DOHH2 (cell line): ENCODE measurements around the gene SCYL3.
A peak's percentile ranks its signal among the peaks of the same experiment; 100 is the strongest.

Source experiments
- H3F3A ChIP-seq: fragments of 200-600 bp; sonication (generic), shearing (Covaris generic); 2 replicates; pipeline ENCODE4 v1.6.0; 2016; ENCODE audit warnings: antibody characterized with exemption, mild to moderate bottlenecking; ENCODE audit not compliant: control insufficient read depth, insufficient read depth
- H3K27ac ChIP-seq: fragments of 200-600 bp; sonication (generic); 2 replicates; pipeline ENCODE4 v1.5.1; 2014; ENCODE audit warnings: low read depth, mild to moderate bottlenecking, low read length, moderate library complexity
- H3K27me3 ChIP-seq: fragments of 200-600 bp; sonication (generic); 2 replicates; pipeline ENCODE4 v1.6.1; 2014; ENCODE audit warnings: mild to moderate bottlenecking, low read length, mixed read lengths; ENCODE audit not compliant: control insufficient read depth
- H3K36me3 ChIP-seq: fragments of 200-600 bp; sonication (generic); 2 replicates; pipeline ENCODE4 v1.6.1; 2014; ENCODE audit warnings: mild to moderate bottlenecking, low read length, moderate library complexity, mixed read lengths; ENCODE audit not compliant: control insufficient read depth
- H3K4me1 ChIP-seq: fragments of 200-600 bp; sonication (generic); 2 replicates; pipeline ENCODE4 v1.6.1; 2014; ENCODE audit warnings: mild to moderate bottlenecking, low read length, mixed read lengths; ENCODE audit not compliant: control insufficient read depth
- H3K4me2 ChIP-seq: fragments of 200-600 bp; sonication (generic); 2 replicates; pipeline ENCODE4 v1.6.0; 2014; ENCODE audit warnings: mild to moderate bottlenecking, low read length, moderate library complexity
- H3K4me3 ChIP-seq: fragments of 200-600 bp; sonication (generic); 2 replicates; pipeline ENCODE4 v1.5.1; 2014; ENCODE audit warnings: mild to moderate bottlenecking, low read length, mixed read lengths
- H3K79me2 ChIP-seq: fragments of 200-600 bp; sonication (generic); 2 replicates; pipeline ENCODE4 v1.6.1; 2014; ENCODE audit warnings: mild to moderate bottlenecking, low read length, mixed read lengths; ENCODE audit not compliant: control insufficient read depth
- H3K9me2 ChIP-seq: fragments of 200-600 bp; sonication (generic); replicated peaks from 2 replicates; pipeline ENCODE4 v1.6.1; 2014; ENCODE audit warnings: mild to moderate bottlenecking, low read length, mixed read lengths; ENCODE audit not compliant: control insufficient read depth
- H3K9me3 ChIP-seq: fragments of 200-600 bp; sonication (generic); 2 replicates; pipeline ENCODE4 v1.6.1; 2014; ENCODE audit warnings: antibody characterized with exemption, low read length, mixed read lengths; ENCODE audit not compliant: control insufficient read depth, insufficient read depth
- H4K20me1 ChIP-seq: fragments of 200-600 bp; sonication (generic); 2 replicates; pipeline ENCODE4 v1.6.0; 2014; ENCODE audit warnings: low read depth, mild to moderate bottlenecking, antibody characterized with exemption, low read length, moderate library complexity; ENCODE audit not compliant: control insufficient read depth, insufficient read depth
- CTCF ChIP-seq: fragments of 200-600 bp; sonication (generic); IDR thresholded peaks from one replicate; pipeline ENCODE4 v1.5.1; 2014; ENCODE audit warnings: antibody characterized with exemption, mild to moderate bottlenecking, low read depth, low read length; ENCODE audit not compliant: poor library complexity, severe bottlenecking
- EZH2phosphoT487 ChIP-seq: fragments of 200-600 bp; sonication (generic); IDR thresholded peaks from 2 replicates; pipeline ENCODE4 v1.6.1; 2017; ENCODE audit warnings: borderline replicate concordance, mild to moderate bottlenecking, antibody characterized with exemption, low read length, moderate library complexity, mixed read lengths

Gene SCYL3

GRCh38 chr1:169899519-169900217, 6.0 kb upstream of the SCYL3 start:
- Histone ChIP-seq H3K36me3 (no peaks in the 10 kb centered on the region), H3K4me1 (peaks cover 3% of the 10 kb centered on the region), H3K27me3 (peaks cover 14% of the 10 kb centered on the region), H3K9me3 (no peaks in the 10 kb centered on the region), H3F3A (no peaks in the 10 kb centered on the region), H3K27ac (no peak overlapping the region), H3K4me2 (no peak overlapping the region), H3K9me2 (no peaks in the 10 kb centered on the region), H3K4me3 (no peak overlapping the region), H4K20me1 (no peaks in the 10 kb centered on the region), H3K79me2 (no peaks in the 10 kb centered on the region)
- TF ChIP-seq CTCF (no peak), EZH2phosphoT487 (no peak)

GRCh38 chr1:169896013-169896412, 2.3 kb upstream of the SCYL3 start:
- Histone ChIP-seq H3K36me3 (0 out of 2 replicates have a peak, but pooled peaks cover 5% of the 10 kb centered on the region), H3K4me3 (no peak overlapping the region), H3F3A (no peaks in the 10 kb centered on the region), H3K79me2 (peaks cover 23% of the 10 kb centered on the region), H3K27me3 (0 out of 2 replicates have a peak, but pooled peaks cover 4% of the 10 kb centered on the region), H4K20me1 (no peaks in the 10 kb centered on the region), H3K4me1 (peaks cover 24% of the 10 kb centered on the region), H3K9me3 (no peaks in the 10 kb centered on the region), H3K27ac (no peak overlapping the region), H3K9me2 (no peaks in the 10 kb centered on the region), H3K4me2 (no peak overlapping the region)
- TF ChIP-seq EZH2phosphoT487 (no peak), CTCF (no peak)

- 0 out of 2 replicates have a peak, but pooled peaks cover 5% of the 10 kb centered on the region for H3K36me3 ChIP-seq
- H3K9me2 ChIP-seq = no peaks in the 10 kb centered on the region
- H3K4me3 ChIP-seq = peak overlapping the region; percentile 91
- H3K27ac ChIP-seq = peak overlapping the region; percentile 84
- no peaks in the 10 kb centered on the region for H3K9me3 ChIP-seq
- H3K4me1 ChIP-seq = peaks cover 27% of the 10 kb centered on the region
- peaks cover 36% of the 10 kb centered on the region for H3K79me2 ChIP-seq
- peak overlapping the region; percentile 93 for H3K4me2 ChIP-seq
- TF ChIP-seq EZH2phosphoT487 = no peak
- no peak for TF ChIP-seq CTCF
- H4K20me1 ChIP-seq = no peaks in the 10 kb centered on the region
- H3F3A ChIP-seq = no peaks in the 10 kb centered on the region
- H3K27me3 ChIP-seq = 0 out of 2 replicates have a peak, but pooled peaks cover 3% of the 10 kb centered on the region
Observed at GRCh38 chr1:169894424-169895145, 889 bp upstream of the SCYL3 start.
